ENCODE measurements around the gene POU6F1.

DNA sequence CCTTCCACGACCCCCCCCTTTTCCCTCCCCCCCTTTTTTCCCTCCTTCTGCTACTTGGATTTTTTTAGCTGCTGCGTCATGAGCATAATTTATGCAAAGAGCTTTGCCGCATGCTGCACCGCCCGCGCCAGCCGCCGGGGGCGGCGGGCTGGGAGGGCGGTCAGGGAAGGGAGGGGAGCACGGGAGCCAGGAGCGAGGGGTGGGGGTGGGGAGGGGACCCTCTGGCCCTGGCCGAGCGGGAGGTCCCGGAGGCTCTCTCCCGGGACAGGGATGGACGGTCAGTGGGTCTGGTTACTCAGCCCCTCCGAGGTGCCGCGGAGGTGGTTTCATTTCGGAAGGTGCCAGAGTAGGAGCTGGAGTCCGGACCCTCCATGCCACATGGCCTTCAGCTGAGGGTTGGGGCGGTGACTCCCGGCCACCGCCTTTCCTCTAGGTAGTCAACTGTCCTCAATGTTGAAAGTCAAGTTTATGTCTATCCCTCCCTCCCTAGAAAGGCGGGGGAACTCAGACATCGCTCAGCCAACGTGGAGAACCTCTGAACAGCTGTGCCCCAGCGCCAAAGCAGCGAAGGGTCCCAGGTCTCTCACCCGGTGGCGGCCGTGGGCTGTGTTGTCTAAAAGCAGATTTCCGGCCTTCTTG, at the start of gene POU6F1:
- TF ChIP-seq CTCF (conservative IDR thresholded peaks at IDR 0.05; ENCODE audit: low read length) = peak; percentile 61
- no peak for TF ChIP-seq EZH2phosphoT487 (IDR thresholded peaks at IDR 0.05; ENCODE audit: borderline replicate concordance, low read depth, low read length)
